NOMO-1 (cell line): Measurements from ENCODE around the gene S100A5.
A peak's percentile ranks its signal among the peaks of the same experiment; 100 is the strongest.

Experiments
- DNase-seq, 2 experiments: peaks; one replicate each; lab custom pipeline; 2025; ENCODE audit not compliant: unreplicated experiment in 2 of 2; lab: John Stamatoyannopoulos, UW

S100A5 gene

GRCh38 chr1:153513023-153513422 is 27.7 kb downstream of the S100A5 start:
- DNase-seq: no peak

- peak; percentile 63 to 68 for DNase-seq
These were observed 29.7 kb downstream of the S100A5 start for GRCh38 chr1:153510984-153511410.

- peak; percentile 63 to 68 for DNase-seq
These were observed 30.9 kb downstream of the S100A5 start for GRCh38 chr1:153509729-153510354.

GRCh38 chr1:153509036-153509435 is 31.7 kb downstream of the S100A5 start:
- no peak for DNase-seq

- no peak for DNase-seq
These were observed 32.7 kb downstream of the S100A5 start for GRCh38 chr1:153507926-153508583.

GRCh38 chr1:153506831-153507413 is 33.8 kb downstream of the S100A5 start:
- DNase-seq: no peak

- no peak for DNase-seq
These were observed 34.3 kb downstream of the S100A5 start for GRCh38 chr1:153506386-153506785.

GRCh38 chr1:153505576-153505975 is 35.2 kb downstream of the S100A5 start:
- no peak for DNase-seq

GRCh38 chr1:153503766-153504165 is 37.0 kb downstream of the S100A5 start:
- no peak for DNase-seq

- no peak for DNase-seq
These were observed 42.0 kb downstream of the S100A5 start for GRCh38 chr1:153498746-153499145.

GRCh38 chr1:153495536-153495935 is 45.2 kb downstream of the S100A5 start:
- no peak for DNase-seq

GRCh38 chr1:153494976-153495535 is 45.7 kb downstream of the S100A5 start:
- peak; percentile 11 to 48 for DNase-seq

- no peak for DNase-seq
These were observed 47.3 kb downstream of the S100A5 start for GRCh38 chr1:153493343-153493960.

GRCh38 chr1:153490272-153491051 is 50.3 kb downstream of the S100A5 start:
- peak; percentile 41 to 73 for DNase-seq

- DNase-seq: no peak
These were observed 52.0 kb downstream of the S100A5 start for GRCh38 chr1:153488731-153489130.

GRCh38 chr1:153487707-153488106 is 53.0 kb downstream of the S100A5 start:
- DNase-seq: no peak
